GM19193 (cell line): ENCODE measurements around the gene TMEM184A.

Experiments
- POLR2A ChIP-seq: IDR thresholded peaks from 4 replicates; pipeline ENCODE4 v1.6.1; 2011; ENCODE audit not compliant: insufficient read depth, insufficient read length; ENCODE audit errors: extremely low read depth

TMEM184A gene

GRCh38 chr7:1534330-1535099 lies 21.5 kb downstream of the TMEM184A start:
- TF ChIP-seq POLR2A: no peak

- TF ChIP-seq POLR2A: no peak
These were observed 22.3 kb downstream of the TMEM184A start for GRCh38 chr7:1533547-1534329.

- no peak for TF ChIP-seq POLR2A
These were observed 22.8 kb downstream of the TMEM184A start for GRCh38 chr7:1533255-1533546.

GRCh38 chr7:1532456-1533254 lies 23.4 kb downstream of the TMEM184A start:
- no peak for TF ChIP-seq POLR2A

- TF ChIP-seq POLR2A: no peak
These were observed 24.0 kb downstream of the TMEM184A start for GRCh38 chr7:1531979-1532455.

- no peak for TF ChIP-seq POLR2A
These were observed 24.6 kb downstream of the TMEM184A start for GRCh38 chr7:1531263-1531978.

- TF ChIP-seq POLR2A: no peak
These were observed 25.1 kb downstream of the TMEM184A start for GRCh38 chr7:1530946-1531262.

GRCh38 chr7:1529383-1530116 lies 26.5 kb downstream of the TMEM184A start:
- TF ChIP-seq POLR2A: no peak

- TF ChIP-seq POLR2A: no peak
These were observed 29.7 kb downstream of the TMEM184A start for GRCh38 chr7:1526271-1526754.

- TF ChIP-seq POLR2A: no peak
These were observed 30.6 kb downstream of the TMEM184A start for GRCh38 chr7:1525409-1525808.

GRCh38 chr7:1523844-1524243 lies 32.2 kb downstream of the TMEM184A start:
- no peak for TF ChIP-seq POLR2A

GRCh38 chr7:1523208-1523607 lies 32.8 kb downstream of the TMEM184A start:
- no peak for TF ChIP-seq POLR2A

- TF ChIP-seq POLR2A: no peak
These were observed 34.5 kb downstream of the TMEM184A start for GRCh38 chr7:1521456-1521855.

- no peak for TF ChIP-seq POLR2A
These were observed 35.3 kb downstream of the TMEM184A start for GRCh38 chr7:1520539-1521234.

- TF ChIP-seq POLR2A: no peak
These were observed 39.3 kb downstream of the TMEM184A start for GRCh38 chr7:1516586-1517251.
